Kidney epithelial cell (primary cell): ENCODE data around the gene FOXO6. TPM values are rescaled to one million over a fixed set of nuclear protein-coding genes. Genes with fewer than 3 reads are reported as not detected.

Experiments
- DNase-seq: peaks from one replicate; pipeline ENCODE4 v3.0.0-alpha.2; 2010; ENCODE audit warnings: low read depth
- H3K27me3 ChIP-seq: 2 replicates; pipeline ENCODE4 v1.6.0; 2011; ENCODE audit warnings: low read length; ENCODE audit not compliant: control insufficient read depth, insufficient read depth
- H3K36me3 ChIP-seq: 2 replicates; pipeline ENCODE4 v1.5.1; 2011; ENCODE audit warnings: low read length; ENCODE audit not compliant: control insufficient read depth, insufficient read depth
- H3K4me3 ChIP-seq: 2 replicates; pipeline ENCODE4 v1.5.1; 2011; ENCODE audit warnings: low read depth, mild to moderate bottlenecking, control low read depth, low read length
- CTCF ChIP-seq: IDR thresholded peaks from 2 replicates; pipeline ENCODE4 v1.5.1; 2011; ENCODE audit warnings: mild to moderate bottlenecking, moderate library complexity, low read length, control low read depth, inconsistent platforms; ENCODE audit not compliant: insufficient read depth, poor library complexity, severe bottlenecking
- total RNA-seq: library from RNA; depleted of rRNA; stranded (reverse); fragments of >200 nt; gene quantifications from 2 replicates; pipeline ENCODE4 v1.2.3, GENCODE V29; 2015

The FOXO6 gene
- total RNA-seq, 1 donor from 2014 or later = 0.67 TPM

DNA sequence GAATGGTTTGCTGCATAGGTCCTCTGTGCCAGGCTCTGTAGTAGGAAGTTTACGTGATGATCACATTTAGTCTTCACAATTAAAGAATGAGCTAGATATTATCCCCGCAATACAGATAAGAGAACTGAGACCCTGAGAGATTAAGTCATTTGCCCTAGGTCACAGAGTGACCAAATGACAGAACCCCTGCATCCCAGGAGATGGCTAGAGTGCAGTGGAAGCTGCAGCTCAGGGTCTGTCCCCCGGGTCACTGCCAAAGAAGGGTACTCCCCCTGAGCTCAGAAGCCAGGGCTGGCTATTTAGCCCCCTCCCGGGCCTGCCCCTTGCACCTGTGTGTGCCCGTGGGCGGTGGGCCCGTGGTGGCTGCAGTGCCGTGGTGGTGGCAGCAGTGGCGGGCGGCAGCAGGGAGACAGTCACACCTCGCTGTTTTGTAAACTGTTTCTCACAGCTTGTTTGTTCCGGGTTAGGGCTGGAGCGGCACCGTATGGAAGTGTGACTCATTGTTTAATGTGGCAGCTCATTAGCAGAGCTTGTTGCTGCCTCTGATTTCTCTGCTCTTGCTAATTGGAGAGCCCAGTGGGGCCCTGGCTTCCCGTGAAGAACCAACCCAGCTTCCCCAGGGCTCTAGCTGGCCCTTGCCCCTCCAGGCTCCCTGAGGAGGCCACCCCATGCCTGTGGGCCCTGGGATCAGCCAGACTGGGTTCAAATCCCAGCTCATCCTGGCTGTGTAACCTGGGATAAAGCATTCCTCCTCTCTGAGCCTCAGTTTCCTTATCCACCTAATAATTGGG is 19.3 kb upstream of the FOXO6 start:
- H3K36me3 ChIP-seq = no peaks in the 10 kb centered on the region
- no peak overlapping the region for H3K4me3 ChIP-seq
- H3K27me3 ChIP-seq = no peaks in the 10 kb centered on the region
- TF ChIP-seq CTCF = no peak
- DNase-seq = no peak

DNA sequence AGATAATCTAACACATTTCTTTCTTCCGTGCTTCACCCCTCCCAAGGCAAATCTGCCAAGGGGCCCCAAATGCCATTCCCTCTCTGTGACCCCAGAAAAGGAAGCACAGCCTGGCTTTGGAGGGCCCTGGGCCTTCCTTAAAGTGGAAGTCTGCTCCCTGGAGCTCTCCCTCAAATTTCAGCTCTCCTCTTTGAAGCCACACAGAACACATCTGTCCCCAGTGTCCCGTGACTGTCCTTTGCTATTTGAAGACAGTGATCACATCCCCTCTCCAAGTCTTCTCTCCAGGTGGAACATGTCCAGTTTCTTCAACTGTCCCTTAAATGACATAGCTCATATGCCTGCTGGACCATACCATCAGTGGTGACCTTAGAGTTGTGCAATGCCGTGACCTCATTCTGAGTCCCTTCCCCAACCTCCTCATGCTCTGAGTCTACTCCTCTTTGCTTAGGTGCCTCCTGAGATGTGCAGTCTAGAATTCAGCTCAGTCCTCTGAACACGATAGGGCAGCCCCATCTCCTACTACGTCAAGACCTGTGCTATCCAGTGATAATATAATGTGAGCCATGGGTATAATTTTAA is 18.4 kb upstream of the FOXO6 start:
- Histone ChIP-seq H3K27me3 (no peaks in the 10 kb centered on the region), H3K4me3 (no peak overlapping the region), H3K36me3 (no peaks in the 10 kb centered on the region)
- no peak for TF ChIP-seq CTCF
- DNase-seq = no peak

- no peak for TF ChIP-seq CTCF
- Histone ChIP-seq H3K36me3 (no peaks in the 10 kb centered on the region), H3K4me3 (no peak overlapping the region), H3K27me3 (no peaks in the 10 kb centered on the region)
- no peak for DNase-seq
Measured at GRCh38 chr1:41343790-41344699, 17.2 kb upstream of the FOXO6 start.

DNA sequence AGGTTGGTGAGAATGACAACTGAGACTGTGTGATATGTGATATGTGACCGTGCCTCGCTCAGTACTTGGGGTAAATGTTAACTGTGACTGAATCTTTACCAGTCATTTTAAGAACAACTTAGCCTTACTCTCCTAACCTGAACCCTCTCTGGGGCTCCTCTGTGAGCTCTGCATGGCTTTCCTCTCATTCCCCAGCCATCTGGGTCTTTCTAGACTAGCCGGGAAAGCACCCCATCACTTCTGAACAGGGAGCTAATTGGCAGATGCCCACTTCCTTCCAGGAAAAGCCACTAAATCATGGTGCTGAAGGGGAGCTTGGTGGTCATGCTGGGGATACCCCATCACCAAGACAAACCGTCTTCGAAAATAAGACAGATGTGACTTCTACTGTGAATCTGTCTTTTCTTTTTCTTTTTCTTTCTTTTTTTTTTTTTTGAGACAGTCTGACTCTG is 16.5 kb upstream of the FOXO6 start:
- TF ChIP-seq CTCF = no peak
- no peak for DNase-seq
- Histone ChIP-seq H3K36me3 (no peaks in the 10 kb centered on the region), H3K4me3 (no peak overlapping the region), H3K27me3 (no peaks in the 10 kb centered on the region)

DNA sequence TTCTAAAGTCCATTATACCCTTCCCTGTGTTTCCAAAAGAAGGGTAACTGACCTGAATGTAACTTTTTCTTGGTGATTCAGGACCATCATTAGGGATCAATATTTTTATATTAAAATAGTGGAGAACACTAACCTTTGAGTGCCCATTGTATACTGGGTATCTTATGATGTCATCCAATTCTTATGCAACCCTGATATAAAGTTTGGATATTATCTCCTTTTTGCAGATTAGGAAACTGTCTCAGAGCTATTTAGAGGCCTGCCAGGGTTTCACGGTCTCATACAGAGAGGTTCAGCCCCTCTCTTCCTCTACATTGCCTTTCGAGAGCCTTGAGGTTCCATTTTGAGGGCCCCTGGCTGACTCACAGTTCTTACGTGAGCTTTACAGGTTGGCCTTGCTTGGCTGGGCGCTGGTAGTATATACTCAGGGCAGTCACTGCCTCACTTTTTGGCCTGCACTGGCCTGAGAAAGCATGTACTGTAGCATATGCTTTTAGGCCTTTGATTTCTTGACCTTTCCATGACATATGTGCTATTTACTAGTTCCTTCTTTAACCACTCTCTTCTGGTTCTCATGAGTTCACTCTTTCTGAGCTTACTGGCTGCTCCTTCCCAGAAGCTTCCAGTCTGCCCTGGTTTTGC is 15.7 kb upstream of the FOXO6 start:
- DNase-seq = no peak
- H3K27me3 ChIP-seq = no peaks in the 10 kb centered on the region
- H3K36me3 ChIP-seq = no peaks in the 10 kb centered on the region
- no peak for TF ChIP-seq CTCF
- no peak overlapping the region for H3K4me3 ChIP-seq
